HG03558 (cell line): Measurements from ENCODE around the gene FYCO1.

Experiments
- ATAC-seq: cut with Tn5 transposase; IDR thresholded peaks from one replicate; pipeline ENCODE4 v1.9.1; 2021; ENCODE audit warnings: moderate number of reproducible peaks; ENCODE audit not compliant: unreplicated experiment; ENCODE audit errors: extremely low read depth

Gene FYCO1

DNA sequence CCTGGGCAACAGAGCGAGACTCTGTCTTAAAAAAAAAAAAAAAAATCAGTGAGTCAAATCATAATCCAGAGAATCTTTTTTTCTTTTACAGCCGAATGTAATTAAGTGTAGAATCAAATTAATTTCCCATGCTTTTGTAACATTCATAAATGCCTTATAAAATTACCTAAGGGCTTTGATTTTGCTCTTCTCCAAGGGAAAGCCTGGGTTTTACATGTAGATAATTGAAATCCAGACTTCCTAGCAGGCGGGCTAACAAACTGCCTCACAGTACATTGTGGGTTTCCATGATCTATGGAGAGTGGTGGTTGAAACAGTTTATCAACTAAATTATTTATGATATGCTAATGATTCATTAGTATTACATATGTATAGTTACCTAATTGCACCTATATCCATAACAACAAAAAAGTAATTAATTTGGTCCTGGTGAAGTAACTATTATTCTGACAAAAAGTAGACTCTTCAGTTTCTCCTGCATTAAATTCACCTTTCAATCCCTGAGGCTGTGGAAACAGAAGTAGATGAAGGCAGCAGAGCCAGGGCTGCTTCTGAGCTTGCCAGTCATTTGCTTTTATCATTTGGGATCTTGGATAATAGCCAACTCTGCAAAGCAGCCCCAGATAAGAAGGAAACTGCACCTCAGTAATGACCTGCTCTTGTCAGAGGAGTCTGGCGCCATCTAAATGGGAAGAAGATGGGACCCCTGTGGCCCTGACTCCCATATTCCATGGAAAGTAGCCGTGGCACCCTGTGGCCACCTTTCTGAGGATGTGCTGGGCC lies 99.7 kb downstream of the FYCO1 start:
- no peak for ATAC-seq

DNA sequence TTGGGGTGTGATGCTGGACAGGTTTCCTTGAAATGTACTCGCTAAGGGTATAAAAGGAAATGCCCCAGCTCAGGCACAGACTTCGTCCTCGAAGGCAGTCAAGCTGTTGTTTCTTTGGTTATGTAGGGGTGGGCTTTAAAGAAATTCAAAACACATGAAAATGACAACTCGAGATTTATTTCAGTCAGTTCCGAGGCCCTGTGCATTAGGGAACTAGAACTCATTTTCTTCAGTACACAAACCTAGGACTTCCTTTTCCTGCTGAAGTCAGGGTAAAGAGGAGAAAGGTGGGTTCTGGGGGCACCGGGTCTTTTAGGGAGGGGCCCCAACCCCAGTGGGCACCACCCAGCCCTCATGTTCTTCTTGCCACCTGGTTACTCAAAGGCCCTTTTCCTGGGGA lies 101.6 kb downstream of the FYCO1 start:
- no peak for ATAC-seq

DNA sequence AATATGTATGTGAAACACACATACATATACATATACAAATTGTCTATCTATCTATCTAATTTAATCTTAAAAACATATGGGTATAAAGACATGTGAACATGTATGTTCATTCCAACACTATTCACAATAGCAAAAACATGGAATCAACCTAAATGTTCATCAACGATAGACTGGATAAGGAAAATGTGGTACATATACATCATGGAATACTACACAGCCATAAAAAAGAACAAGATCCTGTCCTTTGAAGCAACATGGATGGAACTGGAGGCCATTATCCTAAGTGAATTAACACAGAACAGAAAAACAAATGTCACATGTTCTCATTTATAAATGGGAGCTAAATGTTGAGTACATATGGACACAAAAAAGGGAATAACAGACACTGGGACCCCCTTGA lies 103.5 kb downstream of the FYCO1 start:
- no peak for ATAC-seq

DNA sequence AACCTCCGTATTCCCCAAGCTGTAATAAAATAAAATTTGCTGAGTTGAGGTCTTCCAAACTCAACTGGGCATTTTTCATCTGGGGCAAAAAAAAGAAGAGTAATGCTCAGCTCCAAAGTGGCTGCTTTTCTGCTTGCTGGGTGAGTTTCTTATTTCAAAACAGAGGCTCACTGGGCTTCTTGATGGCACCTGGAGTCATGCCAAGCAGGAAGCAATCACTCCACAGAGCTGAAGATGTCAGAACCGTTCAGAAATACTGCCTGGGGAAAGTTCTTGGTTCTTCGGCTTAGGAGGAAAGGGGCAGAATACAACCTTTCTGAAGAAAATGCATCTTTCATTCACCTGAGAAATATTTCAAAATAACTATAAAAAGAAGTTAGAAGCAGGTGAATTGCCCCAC lies 105.2 kb downstream of the FYCO1 start:
- ATAC-seq: no peak

DNA sequence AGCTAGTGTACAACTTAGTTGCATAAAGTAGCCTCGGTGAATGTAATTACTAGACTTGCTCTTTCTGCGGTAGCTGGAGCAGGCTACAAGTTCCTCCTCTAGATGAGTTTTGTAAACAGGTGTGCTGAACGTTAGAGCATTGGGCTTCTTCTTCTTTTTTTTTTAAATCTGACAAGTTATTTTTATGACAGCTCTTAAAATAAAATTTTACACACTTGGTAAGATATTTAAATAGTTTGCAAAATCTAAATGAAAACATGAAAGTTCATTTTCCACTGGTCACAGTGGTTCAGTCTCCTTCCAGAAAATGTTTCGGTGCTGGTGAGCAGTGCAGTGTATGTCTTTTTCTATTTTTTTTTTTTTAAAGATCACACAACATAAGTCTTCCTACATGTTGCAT lies 106.3 kb downstream of the FYCO1 start:
- no peak for ATAC-seq

DNA sequence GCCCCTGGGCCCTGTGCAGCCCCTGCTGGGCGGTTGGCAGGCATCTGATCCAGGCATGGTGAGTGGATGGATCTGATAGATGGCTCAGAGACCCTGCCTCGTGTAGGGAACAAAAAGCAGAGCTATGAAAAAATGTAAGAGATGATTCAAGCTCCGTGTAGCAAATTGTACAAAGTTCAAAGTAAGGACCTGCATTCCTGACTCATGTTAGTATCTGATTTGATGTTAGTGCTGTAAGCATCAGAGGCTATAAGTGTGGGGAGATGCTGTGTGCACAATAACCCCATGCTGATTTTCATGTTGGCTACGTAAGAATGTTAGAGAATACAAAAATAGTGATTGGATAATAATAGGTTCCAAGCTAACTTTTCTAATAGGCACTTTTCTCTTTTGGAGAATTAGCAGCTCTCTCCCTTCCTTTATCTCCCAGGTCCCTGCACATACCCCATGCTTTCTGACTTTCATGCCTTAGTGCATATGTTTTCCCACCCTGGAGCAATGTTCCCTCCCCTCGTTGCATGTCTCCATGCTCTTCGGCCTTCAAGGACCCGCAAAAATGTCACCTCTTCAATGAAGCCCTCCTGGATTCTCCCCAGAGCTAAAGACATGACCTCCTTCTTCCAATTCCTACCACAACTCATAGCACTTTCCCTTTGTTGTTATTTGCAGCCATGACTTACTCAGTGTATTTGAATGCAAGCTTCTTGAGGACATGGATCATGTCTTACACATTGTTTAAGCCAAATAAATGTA lies 107.7 kb downstream of the FYCO1 start:
- no peak for ATAC-seq

DNA sequence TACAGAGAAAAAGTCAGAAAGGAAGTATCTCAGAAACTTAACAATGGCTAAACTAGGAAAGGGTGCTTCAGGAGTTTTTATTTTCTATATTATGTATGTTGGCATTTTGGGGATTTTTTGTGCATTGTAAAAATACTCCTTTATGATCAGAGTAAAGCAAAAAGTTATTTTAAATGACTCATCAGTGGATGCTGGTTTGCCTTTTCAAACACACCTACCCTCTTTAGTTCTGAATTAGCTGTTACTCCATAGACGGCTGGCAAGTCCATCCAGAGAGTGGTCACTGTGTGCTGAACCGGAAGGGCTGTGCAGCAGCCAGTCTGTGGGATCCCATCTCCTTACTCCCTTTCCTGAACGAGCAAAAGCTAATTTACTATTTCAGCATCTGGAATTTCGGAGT lies 108.3 kb downstream of the FYCO1 start:
- no peak for ATAC-seq

DNA sequence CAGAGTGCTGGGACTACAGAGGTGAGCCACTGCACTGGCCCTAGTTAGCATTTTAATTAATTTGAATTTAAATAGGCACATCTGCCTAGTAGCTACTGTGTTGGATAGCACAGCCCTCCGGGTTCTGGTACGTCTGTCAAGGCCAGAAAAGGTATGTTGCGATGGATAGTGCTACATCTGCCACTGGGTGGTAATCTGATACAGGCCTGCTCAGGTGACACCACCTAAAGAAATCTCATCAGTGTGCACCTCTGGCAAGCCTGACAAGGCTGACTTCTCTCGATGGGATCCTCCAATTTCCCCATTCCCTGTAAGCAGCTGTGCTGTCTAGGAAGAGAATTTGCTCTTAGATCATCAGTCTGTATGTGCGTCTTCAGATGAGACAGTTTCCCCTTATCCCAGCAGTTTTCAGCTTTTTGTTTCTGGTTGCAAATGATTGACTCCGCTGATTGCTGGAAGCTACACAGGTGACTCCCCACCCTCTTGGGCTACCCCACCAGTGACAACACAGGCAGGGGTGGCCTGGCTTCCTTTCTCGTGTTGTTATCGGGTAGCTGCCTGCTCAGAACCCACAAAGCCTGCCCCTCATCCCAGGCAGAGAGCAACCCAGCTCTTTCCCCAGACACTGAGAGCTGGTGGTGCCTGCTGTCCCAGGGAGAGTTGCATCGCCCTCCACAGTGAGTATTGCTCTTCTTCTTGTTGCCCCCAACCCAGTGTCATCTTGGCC lies 109.5 kb downstream of the FYCO1 start, which contains the start of gene CCR9:
Gene CCR9 (plus strand): TSS at position 565 of the 727 bp plus-strand sequence. CDS start 8,391 bp downstream, outside the sequence.
- ATAC-seq: no peak

DNA sequence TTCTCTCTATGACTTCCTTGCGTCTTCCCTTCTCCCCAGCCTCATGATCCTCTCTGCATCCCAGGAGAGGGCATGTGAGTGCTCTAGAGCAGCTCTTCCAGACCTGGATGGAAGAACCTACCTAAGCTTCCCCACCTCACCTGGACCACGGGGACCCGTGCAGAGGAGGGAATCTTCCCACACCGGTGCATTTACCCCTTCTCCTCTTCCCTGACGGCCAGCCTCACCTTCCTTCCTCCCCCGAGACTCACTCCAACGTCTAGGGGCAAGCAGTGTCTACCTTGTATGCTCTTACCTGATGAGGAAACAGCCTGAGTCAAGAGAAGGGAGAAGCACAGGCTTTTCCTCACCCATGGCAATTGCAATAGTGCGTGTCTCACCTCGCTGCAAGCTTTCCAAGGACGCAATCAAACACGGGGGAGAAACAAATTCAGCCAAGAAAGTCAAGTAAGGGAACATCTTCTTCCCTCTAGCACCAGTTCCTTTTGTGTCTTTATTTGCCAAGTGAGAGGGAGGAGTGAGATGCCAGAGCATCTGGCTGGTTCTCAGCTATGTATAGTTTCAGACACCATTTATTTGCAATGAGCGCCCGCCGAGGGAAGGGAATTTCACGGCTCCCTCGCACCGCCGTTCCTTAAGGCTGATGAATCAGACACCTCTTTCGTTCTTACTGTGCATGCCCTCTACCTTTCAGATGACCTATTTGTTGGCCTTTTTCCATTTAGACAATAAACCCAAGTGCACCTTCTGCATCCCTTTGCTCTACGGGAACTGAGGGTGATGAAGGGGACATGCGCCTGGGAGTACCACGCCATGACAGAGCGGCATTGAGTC lies 111.0 kb downstream of the FYCO1 start:
- ATAC-seq: no peak

DNA sequence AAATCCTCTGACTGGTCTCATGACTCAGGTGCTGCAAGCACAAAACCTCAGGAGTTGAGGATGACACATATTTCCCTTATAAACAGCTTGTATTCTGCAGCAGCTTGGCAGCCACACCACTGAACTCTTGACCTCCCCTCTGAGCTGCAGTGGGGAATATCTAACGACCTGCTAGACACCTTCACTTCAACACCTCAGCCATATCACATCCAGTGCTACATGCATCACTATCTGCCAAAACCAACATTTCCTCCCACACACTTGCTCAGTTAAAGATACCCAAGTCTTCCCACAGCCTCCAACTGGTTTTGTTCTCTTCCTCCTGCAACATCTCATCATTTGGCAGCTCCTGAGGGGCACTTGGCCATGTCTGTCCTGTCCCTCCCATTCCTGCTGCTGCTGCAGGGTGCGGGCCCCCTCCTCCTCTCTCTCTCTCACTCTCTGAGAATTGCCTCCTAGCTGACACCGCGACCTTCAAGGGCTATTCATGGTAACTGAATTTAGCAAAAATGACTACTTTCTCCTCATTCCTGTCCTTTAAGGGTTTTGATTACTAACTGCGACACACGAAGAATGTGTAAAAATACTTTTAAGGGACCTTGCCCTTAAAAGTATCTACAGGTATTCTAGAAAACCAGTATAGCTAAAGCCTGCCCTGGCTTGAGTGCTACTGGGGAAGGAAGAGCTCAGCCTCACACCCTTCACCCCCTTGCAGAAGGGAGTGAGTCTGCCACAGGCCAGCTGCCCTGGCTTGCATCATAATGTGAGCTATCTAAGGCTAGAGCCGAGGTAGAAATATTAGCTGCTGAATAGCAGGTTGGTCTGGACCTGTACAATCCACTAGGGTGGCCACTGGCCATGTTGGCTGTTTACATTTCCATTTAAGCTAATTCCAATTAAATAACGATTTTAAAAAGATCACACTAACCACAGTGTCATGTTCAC lies 114.3 kb downstream of the FYCO1 start:
- no peak for ATAC-seq

DNA sequence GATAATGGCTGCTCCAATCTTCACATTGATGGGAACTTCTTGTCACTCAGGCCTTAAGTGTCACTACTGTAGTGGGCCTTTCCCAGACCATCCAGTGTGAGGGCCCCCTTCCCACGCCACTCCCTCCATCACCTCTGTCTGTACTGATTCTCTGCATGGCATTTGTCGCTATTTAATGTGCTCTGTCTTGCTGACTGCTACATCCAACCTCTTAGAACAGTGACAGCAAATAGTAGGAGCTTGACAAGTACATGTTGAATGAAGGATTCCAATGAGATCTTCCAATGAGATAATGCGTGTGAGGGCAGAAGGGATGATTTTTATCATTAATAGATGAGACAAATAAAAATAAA lies 114.9 kb downstream of the FYCO1 start:
- no peak for ATAC-seq

DNA sequence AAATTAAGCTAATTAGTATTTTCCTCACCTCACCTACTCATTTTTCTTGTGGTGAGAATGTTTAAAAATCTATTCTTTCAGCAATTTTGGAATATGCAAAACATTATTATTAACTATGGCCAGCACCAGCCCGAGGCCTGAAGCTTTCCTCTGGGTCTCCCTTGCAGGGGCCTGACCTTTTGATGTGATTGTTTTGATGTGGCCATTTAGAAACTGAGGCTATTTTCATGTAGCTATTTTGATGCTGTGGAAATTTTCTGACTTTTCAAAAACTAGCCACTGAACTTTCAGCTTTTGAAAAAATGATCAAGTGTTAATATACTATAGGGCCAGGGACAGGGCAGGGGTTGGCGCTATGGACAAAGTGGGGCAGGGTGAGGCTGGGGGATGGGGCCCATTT lies 117.5 kb downstream of the FYCO1 start:
- no peak for ATAC-seq

DNA sequence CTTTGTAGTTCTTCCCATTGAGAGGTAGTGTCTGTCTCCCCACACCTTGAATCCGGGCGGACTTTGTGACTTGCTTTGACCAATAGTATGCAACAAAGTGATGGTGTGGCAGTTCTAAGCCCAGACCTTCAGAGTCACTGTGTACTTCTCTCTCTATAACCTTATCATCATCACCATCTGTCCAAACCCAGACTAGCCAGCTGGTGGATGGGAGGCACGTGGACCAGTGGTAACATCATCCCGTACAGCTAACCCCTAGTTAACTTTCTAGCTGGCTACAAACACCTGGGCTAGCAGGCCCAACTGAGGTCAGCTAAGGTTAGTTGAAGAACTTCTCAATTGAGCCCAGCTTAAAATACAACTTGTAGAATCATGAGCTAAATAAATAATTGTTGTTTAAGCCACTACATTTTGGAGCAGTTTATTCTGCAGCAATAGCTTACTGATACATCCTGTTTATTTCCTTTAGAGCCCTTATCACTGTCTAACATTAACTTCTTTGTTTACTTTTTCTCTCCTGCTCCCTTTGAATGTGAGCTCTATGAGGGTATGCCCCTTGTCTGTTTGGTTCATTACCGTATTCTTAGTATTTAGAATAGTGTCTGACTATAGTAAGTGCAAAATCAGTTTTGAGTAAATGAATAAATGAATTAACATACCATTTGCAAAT lies 120.8 kb downstream of the FYCO1 start:
- ATAC-seq: no peak

DNA sequence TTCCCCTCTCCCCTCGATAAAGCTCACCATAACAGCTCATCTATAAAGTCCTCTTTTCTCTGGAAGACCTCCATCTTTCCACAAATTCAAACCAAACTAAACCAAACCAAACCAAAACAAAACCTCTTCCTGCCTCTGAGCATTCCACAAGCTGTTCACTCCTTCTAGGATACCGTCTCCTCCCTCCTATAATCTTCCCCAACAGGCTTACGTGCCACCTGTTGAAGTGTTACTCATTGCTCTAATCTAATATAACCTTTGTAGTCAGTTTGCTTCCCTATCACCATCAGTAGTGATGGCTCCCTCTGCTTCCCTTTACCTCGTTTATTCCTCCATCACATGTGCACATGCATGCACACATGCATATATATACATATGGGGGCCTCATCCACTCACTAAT lies 122.0 kb downstream of the FYCO1 start:
- no peak for ATAC-seq

DNA sequence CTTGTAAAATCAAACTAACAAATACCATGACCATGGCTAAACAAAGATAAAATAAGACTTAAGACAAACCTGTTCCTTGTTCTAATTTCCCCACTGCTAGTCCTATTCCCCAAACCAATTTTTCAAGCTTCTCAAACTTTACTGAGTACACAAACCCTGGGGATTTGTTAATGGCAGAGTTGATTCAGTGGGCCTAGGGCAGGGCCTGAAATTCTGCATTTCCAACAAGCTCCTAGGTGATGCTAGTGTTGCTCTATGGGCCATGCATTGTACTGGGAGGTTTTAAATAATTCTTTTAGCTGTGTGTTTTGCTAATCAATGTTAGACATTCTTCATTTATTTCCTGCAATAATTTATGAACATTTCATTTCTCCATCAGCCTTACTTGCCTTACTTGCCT lies 122.6 kb downstream of the FYCO1 start:
- ATAC-seq: no peak

DNA sequence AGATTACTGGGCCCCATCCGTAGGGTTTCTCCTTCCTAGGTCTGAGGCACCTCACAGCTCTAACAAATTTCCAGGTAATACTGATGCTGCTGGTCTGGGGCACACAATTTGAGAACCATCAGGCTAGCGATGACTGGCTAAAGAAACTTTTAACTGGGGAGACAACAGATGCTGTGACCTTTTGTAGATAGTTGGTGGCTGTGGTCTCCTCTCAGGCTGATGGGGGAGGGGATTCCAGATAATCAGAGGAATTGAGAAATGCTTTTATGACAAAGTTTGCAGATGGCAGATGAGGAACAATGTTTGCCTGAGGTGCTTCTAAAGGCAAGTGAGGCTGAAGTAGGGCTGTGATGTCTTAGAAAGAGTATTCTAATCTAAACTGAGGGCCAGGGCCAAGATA lies 123.1 kb downstream of the FYCO1 start:
- ATAC-seq: no peak

DNA sequence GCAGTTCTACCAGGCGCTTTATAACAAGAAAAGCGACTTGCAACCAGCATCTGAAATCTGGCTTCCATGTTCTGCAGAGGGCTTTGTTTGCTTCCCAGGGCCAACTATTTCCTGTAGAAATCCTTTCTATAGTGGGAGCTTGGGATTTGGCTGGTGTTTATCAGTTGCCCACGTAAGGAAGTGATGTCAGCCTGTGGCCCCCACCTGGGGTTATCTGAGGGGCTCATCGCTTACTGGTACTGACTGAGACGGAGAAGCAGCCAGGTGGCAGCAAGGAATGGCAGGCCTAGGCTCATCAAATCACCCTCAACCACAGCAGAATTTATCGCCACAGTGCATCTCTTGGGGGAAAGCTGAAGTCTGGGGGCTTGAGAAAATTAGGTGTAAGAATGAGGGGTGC lies 123.8 kb downstream of the FYCO1 start:
- ATAC-seq: no peak

DNA sequence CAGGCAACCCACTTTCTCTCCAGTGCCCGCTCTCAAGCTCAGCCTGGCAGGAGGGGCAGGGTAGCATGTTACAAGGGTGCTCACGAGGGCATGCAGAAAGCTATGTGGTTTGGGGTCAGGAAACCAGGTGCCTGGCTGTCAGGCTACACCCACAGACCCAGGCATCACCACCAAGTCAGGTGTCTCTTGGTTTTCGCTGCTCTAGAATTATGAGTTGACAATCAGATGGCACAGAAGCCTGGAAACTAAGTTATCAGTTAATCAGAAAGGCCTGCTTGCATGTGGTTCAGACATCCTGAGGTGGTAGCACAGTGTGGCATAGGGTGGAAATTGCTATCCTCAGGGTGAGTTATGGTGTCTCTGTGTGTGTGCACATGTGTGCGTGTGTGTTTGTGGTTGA lies 125.5 kb downstream of the FYCO1 start:
- no peak for ATAC-seq

DNA sequence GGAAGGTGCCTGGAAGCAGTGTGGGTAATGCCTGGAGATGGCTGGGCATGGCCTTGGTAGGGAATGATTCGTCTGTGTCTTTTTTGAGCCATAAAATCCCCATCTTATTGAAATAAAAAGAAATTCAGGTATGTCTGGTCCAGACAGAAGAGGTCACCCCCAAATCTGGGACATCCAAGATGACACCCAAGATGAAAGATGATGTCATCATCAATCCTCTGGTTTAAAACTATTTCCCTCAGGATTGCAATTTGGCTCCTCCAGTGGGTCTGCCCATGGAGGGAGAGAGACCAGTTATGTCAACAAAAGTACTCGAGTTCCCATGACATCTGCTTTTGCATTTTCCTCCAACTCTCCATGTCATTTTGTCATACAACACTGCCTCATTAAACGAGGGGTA lies 126.0 kb downstream of the FYCO1 start:
- ATAC-seq: no peak
